NCI-H187 treated with DMSO at 0.1 percent for 48 hours (cell line): ENCODE measurements around the gene PTPRT.

Experiments
- DNase-seq: peaks from one replicate; lab custom pipeline; 2025; lab: John Stamatoyannopoulos, UW

The PTPRT gene

GRCh38 chr20:42191140-42191860, 998.4 kb downstream of the PTPRT start:
- DNase-seq = no peak

- no peak for DNase-seq
Observed at GRCh38 chr20:42190084-42190483, 999.6 kb downstream of the PTPRT start.

GRCh38 chr20:42186337-42186736, 1003.4 kb downstream of the PTPRT start:
- no peak for DNase-seq

GRCh38 chr20:42183147-42183546, 1006.6 kb downstream of the PTPRT start:
- no peak for DNase-seq

- no peak for DNase-seq
Observed at GRCh38 chr20:42181064-42181463, 1008.6 kb downstream of the PTPRT start.

GRCh38 chr20:42179768-42180167, 1009.9 kb downstream of the PTPRT start:
- no peak for DNase-seq

- no peak for DNase-seq
Observed at GRCh38 chr20:42173440-42173839, 1016.3 kb downstream of the PTPRT start.

- DNase-seq = no peak
Observed at GRCh38 chr20:42164121-42164890, 1025.4 kb downstream of the PTPRT start.

- no peak for DNase-seq
Observed at GRCh38 chr20:42161228-42161829, 1028.4 kb downstream of the PTPRT start.

- no peak for DNase-seq
Observed at GRCh38 chr20:42159808-42160207, 1029.9 kb downstream of the PTPRT start.

- DNase-seq = no peak
Observed at GRCh38 chr20:42158272-42158671, 1031.4 kb downstream of the PTPRT start.

GRCh38 chr20:42155586-42155985, 1034.1 kb downstream of the PTPRT start:
- no peak for DNase-seq

GRCh38 chr20:42152575-42152974, 1037.1 kb downstream of the PTPRT start:
- no peak for DNase-seq

- no peak for DNase-seq
Observed at GRCh38 chr20:42150230-42150629, 1039.5 kb downstream of the PTPRT start.

GRCh38 chr20:42138729-42139128, 1051.0 kb downstream of the PTPRT start:
- DNase-seq = no peak

- DNase-seq = no peak
Observed at GRCh38 chr20:42134265-42135098, 1055.2 kb downstream of the PTPRT start.

GRCh38 chr20:42130810-42131596, 1058.7 kb downstream of the PTPRT start:
- DNase-seq = no peak

GRCh38 chr20:42125426-42125825, 1064.3 kb downstream of the PTPRT start:
- no peak for DNase-seq

- DNase-seq = no peak
Observed at GRCh38 chr20:42123981-42124473, 1065.7 kb downstream of the PTPRT start.

GRCh38 chr20:42118409-42119125, 1071.1 kb downstream of the PTPRT start:
- DNase-seq = no peak
